HAP-1 (cell line): ENCODE results near the gene SLC24A4.

Source experiments
- DNase-seq, 2 experiments: peaks; one replicate each; pipeline ENCODE4 v3.0.0-alpha.2; 2016 to 2020; ENCODE audit warnings: low spot score in 2 of 2
- H3K27me3 ChIP-seq: fragments of 250-450 bp; sonication (Bioruptor Pico); 2 replicates; pipeline ENCODE4 v1.5.1; 2020; ENCODE audit warnings: low read depth, mild to moderate bottlenecking, moderate library complexity
- H3K36me3 ChIP-seq: fragments of 250-450 bp; sonication (Bioruptor Pico); replicated peaks from 2 replicates; pipeline ENCODE4 v1.5.1; 2020; ENCODE audit warnings: mild to moderate bottlenecking
- H3K4me1 ChIP-seq: fragments of 250-450 bp; sonication (Bioruptor Pico); 2 replicates; pipeline ENCODE4 v1.5.1; 2020; ENCODE audit warnings: mild to moderate bottlenecking
- H3K4me3 ChIP-seq: fragments of 250-450 bp; sonication (Bioruptor Pico); 2 replicates; pipeline ENCODE4 v1.5.1; 2020; ENCODE audit warnings: mild to moderate bottlenecking, moderate library complexity
- H3K9me3 ChIP-seq: fragments of 250-450 bp; sonication (Bioruptor Pico); 2 replicates; pipeline ENCODE4 v1.5.1; 2020; ENCODE audit warnings: mild to moderate bottlenecking, moderate library complexity
- in situ Hi-C: fragments of 300-500 bp; cut with MboI; formaldehyde crosslinking; loops from 3 replicates; pipeline ENCODE4 v1.14.3; 2020; ENCODE audit warnings: low sequenced_read_pairs, inconsistent platforms, mixed read lengths

The SLC24A4 gene, protein sequence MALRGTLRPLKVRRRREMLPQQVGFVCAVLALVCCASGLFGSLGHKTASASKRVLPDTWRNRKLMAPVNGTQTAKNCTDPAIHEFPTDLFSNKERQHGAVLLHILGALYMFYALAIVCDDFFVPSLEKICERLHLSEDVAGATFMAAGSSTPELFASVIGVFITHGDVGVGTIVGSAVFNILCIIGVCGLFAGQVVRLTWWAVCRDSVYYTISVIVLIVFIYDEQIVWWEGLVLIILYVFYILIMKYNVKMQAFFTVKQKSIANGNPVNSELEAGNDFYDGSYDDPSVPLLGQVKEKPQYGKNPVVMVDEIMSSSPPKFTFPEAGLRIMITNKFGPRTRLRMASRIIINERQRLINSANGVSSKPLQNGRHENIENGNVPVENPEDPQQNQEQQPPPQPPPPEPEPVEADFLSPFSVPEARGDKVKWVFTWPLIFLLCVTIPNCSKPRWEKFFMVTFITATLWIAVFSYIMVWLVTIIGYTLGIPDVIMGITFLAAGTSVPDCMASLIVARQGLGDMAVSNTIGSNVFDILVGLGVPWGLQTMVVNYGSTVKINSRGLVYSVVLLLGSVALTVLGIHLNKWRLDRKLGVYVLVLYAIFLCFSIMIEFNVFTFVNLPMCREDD

DNA sequence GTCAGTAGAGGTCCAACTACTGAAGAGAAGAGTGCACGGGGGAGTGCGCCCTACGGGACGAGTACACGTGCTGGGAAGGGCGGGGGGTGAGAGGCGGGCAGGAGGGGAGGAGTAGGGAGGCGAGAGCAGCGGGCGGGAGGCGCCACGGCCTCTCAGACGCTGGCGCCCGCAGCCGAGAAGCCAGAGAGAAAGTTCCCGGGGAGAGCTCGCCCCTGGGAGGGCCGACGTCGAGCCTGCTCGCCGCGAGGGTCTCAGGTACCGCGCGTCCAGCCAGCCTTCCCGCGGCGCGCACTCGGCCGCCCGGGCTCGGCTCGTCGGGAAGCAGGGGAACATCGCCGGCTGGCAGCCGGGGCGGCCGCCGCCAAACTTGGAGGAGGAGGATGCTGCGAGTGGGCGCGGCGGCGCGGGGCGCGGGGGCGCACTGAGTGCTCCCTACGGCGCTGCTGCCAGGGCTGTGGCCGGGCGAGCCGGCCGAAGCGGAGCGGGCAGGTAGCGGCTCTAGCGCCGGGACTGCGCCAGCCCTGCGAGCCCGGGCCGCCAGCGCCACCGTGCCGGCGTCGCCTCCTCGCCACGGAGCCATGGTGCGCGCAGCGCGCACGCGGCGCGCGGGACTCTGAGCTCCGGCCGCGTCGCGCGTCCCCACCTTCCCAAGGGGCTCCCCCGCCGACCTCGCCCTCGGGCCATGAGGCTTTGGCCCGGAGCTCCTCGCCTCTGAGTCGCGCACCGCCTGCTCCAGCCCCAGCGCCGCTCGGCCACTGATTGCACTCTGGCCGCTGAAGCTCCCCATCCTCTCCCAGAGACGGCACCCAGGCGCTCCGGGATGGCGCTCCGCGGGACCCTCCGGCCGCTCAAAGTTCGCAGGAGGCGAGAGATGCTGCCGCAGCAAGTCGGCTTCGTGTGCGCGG lies at the start of gene SLC24A4:
SLC24A4 (plus strand) TSS at position 155 of the 905 bp plus-strand sequence; CDS start at position 821, 666 bp downstream.
- in situ Hi-C loops, result no loop called here
- no peaks in the 10 kb centered on the region for H3K9me3 ChIP-seq
- H3K36me3 ChIP-seq, result no peaks in the 10 kb centered on the region
- peaks cover 13% of the 10 kb centered on the region for H3K27me3 ChIP-seq
- DNase-seq, result peak in 1 of 2 experiments; percentile 18
- no peak within 1 kb of the TSS for H3K4me3 ChIP-seq
- H3K4me1 ChIP-seq, result no peaks in the 10 kb centered on the region

DNA sequence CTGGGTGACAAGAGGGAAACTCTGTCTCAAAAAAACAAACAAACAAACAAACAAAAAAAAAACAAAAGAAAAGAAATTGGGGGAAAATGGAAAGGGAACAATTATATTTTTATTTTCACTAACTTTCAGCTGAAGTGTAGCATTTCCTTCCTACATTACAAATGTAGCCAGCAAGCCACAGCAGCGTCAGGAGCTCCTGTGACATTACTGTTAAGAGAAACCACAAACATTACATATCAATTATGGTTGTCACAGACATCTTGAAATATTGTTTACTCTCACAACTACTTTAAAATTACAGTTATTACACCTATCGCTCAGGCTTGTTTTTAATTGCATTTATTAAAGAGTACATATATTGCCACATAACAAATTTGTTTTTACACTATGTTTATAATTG lies 49.8 kb upstream of the SLC24A4 start:
- no peaks in the 10 kb centered on the region for H3K4me1 ChIP-seq
- in situ Hi-C loops, result no loop called here
- H3K27me3 ChIP-seq, result no peaks in the 10 kb centered on the region; the same call in 1 of the 2 replicates
- DNase-seq, result no peak
- H3K36me3 ChIP-seq, result no peaks in the 10 kb centered on the region
- no peak overlapping the region for H3K4me3 ChIP-seq
- H3K9me3 ChIP-seq, result no peaks in the 10 kb centered on the region

DNA sequence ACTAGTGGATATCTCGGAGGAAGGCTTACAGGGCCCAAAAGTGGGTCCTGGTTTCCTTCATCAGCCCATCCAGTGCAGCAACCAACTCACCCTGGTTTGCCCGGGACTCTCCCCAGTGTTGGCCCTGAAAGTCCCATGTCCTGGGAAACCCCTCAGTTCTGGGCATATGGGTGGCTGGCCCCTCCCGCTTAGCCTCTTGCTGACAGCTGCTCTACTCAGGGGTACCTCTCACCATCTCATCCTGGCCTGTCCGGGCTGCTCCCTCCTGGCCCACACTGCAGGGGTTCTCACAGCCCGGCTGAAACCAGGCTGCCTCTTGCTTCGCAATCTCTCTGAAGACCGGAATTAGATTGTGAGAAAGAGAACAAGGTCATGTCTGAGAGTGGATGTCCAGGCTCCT lies 48.9 kb upstream of the SLC24A4 start:
- H3K9me3 ChIP-seq, result no peaks in the 10 kb centered on the region
- H3K27me3 ChIP-seq, result no peaks in the 10 kb centered on the region; the same call in 1 of the 2 replicates
- in situ Hi-C loops, result no loop called here
- H3K4me1 ChIP-seq, result no peaks in the 10 kb centered on the region
- H3K36me3 ChIP-seq, result no peaks in the 10 kb centered on the region
- no peak for DNase-seq
- no peak overlapping the region for H3K4me3 ChIP-seq

DNA sequence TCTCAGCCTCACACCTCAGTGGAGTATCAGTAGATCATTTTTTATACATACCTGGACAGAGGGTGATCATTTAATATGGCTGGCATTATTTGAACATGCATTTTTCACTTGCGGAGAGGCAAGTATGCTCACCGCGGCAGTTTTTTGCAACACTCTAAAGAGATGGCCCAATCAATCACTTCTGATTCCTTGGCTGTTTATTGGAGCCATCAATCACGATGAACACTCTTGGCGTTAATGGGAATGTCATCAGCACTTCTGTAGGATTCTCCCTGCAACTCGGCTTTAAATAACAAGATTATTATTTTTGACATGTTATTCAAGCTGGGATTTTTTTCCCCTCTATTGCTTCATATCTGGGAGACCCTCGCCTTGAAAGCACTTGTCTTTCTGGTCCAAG lies 46.9 kb upstream of the SLC24A4 start:
- in situ Hi-C loops, result no loop called here

DNA sequence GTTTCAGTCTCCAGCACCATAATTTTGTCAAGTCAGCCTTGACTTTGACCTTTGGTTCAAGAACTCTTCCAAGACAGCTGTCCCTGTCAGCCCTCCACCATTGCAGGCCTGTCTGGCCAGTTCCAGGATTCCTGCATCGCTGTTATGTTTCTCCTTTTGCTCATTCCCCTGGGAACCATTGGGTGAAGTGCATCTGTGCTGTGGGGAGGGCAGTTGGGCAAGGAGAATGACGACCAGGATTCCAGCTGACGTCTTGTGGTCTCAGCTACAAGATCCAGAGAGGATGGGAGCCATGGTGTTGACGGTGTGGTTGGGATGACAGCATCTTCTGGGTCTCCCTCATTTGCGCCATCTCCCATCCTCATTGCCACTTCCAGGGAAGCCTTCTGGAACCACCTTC lies 45.9 kb upstream of the SLC24A4 start:
- in situ Hi-C loops, result no loop called here
- H3K27me3 ChIP-seq, result no peaks in the 10 kb centered on the region; the same call in 1 of the 2 replicates

More for the DNA sequence above, 46.9 kb upstream of the SLC24A4 start:
- Histone ChIP-seq H3K4me1 (no peaks in the 10 kb centered on the region), H3K9me3 (no peaks in the 10 kb centered on the region), H3K4me3 (no peak overlapping the region), H3K36me3 (no peaks in the 10 kb centered on the region), H3K27me3 (no peaks in the 10 kb centered on the region; the same call in 1 of the 2 replicates)
- no peak for DNase-seq

DNA sequence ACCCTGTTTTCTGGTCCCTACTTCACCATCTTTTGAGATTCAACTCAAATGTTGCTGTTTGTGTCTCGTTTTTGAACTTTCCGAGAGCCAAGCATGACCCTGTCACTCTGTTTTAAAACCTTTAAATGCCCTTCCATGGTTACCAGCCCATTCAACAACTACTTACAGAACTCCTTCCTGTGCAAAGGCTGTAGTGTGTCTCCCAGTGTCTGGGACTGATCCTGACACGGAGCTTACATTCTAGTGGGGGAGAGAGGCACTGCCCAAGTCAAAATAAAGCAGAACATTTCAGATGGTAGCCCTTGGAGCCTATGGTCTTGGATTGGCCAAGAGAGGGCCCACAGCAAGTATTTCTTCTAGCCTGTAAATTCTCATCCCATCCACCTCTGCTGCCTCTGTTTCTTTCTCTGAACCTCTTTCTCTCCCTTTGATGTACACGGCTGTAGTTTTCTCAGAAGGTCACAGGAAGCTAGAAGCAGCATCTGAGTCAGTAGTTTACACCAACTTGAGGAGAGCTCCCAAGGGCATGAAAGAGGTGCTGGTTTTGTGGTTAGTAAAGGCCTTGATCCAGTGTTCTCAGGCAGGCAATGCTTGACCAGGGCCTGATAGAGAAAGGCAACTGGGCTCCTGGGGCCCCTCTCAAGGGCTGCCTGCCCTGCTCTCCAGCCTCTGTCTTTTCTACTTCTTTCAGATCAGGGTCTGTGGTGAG lies 42.3 kb upstream of the SLC24A4 start:
- Histone ChIP-seq H3K4me3 (no peak overlapping the region), H3K36me3 (no peaks in the 10 kb centered on the region), H3K4me1 (no peaks in the 10 kb centered on the region), H3K27me3 (no peaks in the 10 kb centered on the region), H3K9me3 (no peaks in the 10 kb centered on the region)
- in situ Hi-C loops, result no loop called here
- no peak for DNase-seq

More for the DNA sequence above, 45.9 kb upstream of the SLC24A4 start:
- DNase-seq, result no peak
- H3K36me3 ChIP-seq, result no peaks in the 10 kb centered on the region
- no peaks in the 10 kb centered on the region for H3K4me1 ChIP-seq
- no peaks in the 10 kb centered on the region for H3K9me3 ChIP-seq
- H3K4me3 ChIP-seq, result no peak overlapping the region

DNA sequence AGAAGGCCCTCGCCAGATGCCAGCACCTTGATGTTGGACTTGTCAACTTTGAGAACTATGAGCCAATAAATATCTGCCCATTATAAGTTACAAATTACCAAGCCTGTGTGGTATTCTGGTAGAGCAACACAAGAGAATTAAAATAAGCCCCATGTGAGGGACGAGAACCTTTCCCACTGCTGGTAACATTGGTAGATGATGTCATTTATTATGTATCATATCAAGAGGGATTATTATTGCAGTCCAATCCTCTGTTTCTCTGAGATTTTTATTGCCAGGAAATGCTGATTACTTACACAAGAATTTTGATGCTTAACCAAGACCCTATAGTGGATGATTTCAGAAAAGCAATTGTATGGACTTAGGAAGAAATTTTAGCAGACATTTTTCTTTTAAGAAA lies 40.3 kb upstream of the SLC24A4 start:
- in situ Hi-C loops, result no loop called here
- H3K4me3 ChIP-seq, result no peak overlapping the region
- no peaks in the 10 kb centered on the region for H3K4me1 ChIP-seq
- no peak for DNase-seq
- no peaks in the 10 kb centered on the region for H3K36me3 ChIP-seq
- H3K27me3 ChIP-seq, result no peaks in the 10 kb centered on the region
- no peaks in the 10 kb centered on the region for H3K9me3 ChIP-seq

DNA sequence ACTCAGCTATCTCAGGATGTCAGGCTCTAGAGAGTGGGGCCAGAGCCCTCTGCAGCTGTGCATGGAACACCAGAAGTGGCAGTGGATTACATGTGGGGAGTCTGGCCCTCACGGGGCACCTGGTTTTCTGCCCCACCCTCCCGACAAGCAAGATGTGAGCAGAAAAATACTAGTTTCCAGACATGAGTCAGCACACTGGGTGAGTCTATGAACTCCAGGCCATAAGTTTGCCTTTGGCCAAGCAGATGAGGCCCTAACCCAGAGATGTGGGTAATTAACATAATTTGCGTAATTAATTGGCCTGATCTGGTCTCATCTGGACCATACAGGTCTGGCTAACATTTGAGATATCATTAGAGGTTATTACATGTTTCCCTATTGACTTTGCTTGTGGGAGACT lies 37.7 kb upstream of the SLC24A4 start:
- Histone ChIP-seq H3K4me1 (no peaks in the 10 kb centered on the region), H3K27me3 (no peaks in the 10 kb centered on the region), H3K36me3 (no peaks in the 10 kb centered on the region), H3K4me3 (no peak overlapping the region), H3K9me3 (no peaks in the 10 kb centered on the region)
- in situ Hi-C loops, result no loop called here
- DNase-seq, result no peak

DNA sequence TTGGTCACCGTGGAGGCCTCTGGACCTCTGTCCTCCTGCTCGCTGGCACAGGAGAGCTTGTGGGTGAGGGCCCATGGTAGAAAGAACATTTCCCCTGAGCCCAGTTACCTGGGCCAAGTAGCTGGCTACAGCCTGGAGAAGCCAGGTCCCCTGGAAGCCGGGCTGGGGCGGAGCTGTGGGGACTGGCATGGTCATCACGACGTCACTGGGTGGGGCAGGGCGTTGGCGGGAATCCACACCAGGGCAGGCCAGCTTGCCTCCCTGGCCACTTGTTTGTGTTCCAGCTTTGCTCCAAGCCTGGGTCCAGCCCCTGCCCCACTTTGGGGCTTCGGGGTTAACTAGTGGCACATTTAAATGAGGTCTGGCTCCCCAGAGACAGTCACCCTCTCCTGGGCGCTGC lies 35.0 kb upstream of the SLC24A4 start:
- H3K36me3 ChIP-seq, result no peaks in the 10 kb centered on the region
- in situ Hi-C loops, result no loop called here
- no peak for DNase-seq
- no peaks in the 10 kb centered on the region for H3K4me1 ChIP-seq
- H3K9me3 ChIP-seq, result no peaks in the 10 kb centered on the region
- no peaks in the 10 kb centered on the region for H3K27me3 ChIP-seq
- H3K4me3 ChIP-seq, result no peak overlapping the region

DNA sequence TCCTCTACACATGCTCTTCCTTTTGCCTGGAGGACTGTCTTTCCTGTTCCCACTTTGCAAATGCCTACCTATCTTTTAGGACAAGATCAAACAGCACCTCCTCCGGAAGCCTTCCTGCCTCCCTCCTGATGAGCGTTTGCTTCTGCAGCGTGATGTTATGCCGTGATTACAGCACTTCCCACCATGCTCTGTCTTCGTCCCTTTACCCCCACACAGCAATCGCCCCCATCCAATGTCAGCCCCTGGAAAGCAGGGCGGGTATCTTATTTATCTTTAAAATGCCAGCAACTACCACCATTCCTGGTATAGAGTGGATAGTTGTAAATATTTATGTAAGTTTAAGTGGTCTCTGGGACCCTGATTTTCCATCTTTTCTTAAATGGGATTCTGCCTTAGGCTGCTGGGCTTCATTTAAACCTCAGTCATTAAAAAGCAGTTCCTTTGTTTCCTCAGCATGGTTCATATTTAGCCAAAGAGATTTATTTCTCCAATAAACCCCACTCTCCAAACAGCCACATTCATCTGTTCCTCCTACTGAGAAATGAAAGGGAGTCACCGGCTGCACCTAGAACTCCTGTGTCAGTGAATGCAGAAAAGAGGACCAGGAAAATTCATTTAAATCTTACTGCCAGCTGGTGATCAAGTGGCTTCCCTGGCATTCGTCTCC lies 33.8 kb upstream of the SLC24A4 start:
- DNase-seq, result no peak
- Histone ChIP-seq H3K4me3 (no peak overlapping the region), H3K27me3 (no peaks in the 10 kb centered on the region), H3K4me1 (no peaks in the 10 kb centered on the region), H3K36me3 (no peaks in the 10 kb centered on the region), H3K9me3 (no peaks in the 10 kb centered on the region)
- in situ Hi-C loops, result no loop called here

DNA sequence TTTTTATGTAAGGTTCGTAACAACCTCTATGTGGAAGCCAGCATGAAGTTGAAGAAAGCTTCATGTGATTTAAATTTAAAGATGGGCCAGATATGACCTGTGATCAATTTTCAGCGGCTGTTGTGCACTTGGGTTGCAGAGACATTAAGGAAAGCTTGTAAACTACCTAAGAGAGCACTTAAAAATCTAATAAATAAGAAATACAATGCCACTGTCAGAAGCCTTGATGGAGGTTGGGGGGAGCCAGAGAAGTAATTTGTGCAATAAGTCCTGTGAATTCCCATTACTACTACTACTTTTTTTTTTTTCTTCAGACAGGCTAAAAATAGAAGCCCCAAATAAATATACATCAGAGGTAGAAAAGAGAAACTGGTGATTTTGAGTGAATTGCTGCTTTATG lies 30.3 kb upstream of the SLC24A4 start:
- in situ Hi-C loops, result no loop called here
- no peak for DNase-seq
- Histone ChIP-seq H3K27me3 (no peaks in the 10 kb centered on the region), H3K4me3 (no peak overlapping the region), H3K4me1 (no peaks in the 10 kb centered on the region), H3K36me3 (no peaks in the 10 kb centered on the region), H3K9me3 (no peaks in the 10 kb centered on the region)

DNA sequence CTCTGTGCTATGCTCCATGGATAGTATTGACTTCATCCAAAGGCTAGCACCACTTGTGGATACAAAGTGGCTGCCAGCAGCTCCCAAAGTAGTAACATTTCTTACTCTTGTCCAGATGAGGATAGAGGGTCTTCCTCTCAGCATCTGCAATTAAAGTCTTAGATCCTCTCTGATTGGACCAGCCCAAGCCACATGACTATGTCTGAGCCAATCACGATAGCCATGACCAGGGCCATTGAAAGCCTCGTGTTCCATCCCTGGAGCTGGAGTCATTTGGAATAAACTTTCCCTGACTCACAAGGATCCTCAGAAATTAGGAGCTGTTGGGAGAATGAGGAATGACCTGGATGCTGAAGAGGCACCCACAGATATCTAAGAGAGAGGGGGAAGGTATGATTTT lies 28.5 kb upstream of the SLC24A4 start:
- in situ Hi-C loops, result no loop called here
- H3K36me3 ChIP-seq, result no peaks in the 10 kb centered on the region
- no peak overlapping the region for H3K4me3 ChIP-seq
- no peak for DNase-seq
- no peaks in the 10 kb centered on the region for H3K27me3 ChIP-seq
- H3K4me1 ChIP-seq, result no peaks in the 10 kb centered on the region
- no peaks in the 10 kb centered on the region for H3K9me3 ChIP-seq
